Measurements from ENCODE around the gene PLCD3.

Gene PLCD3

GRCh38 chr17:45119964-45120363 is 12.4 kb downstream of the PLCD3 start:
- no peak for DNase-seq (ENCODE audit: low read depth in 2 of 2, low spot score in 1 of 2)

GRCh38 chr17:45118691-45119090 is 13.6 kb downstream of the PLCD3 start:
- DNase-seq (ENCODE audit: low read depth in 2 of 2, low spot score in 1 of 2), result no peak

GRCh38 chr17:45117848-45118646 is 14.3 kb downstream of the PLCD3 start:
- DNase-seq (ENCODE audit: low read depth in 2 of 2, low spot score in 1 of 2), result no peak

- no peak for DNase-seq (ENCODE audit: low read depth in 2 of 2, low spot score in 1 of 2)
These were observed 15.0 kb downstream of the PLCD3 start for GRCh38 chr17:45117334-45117733.

GRCh38 chr17:45116434-45117016 is 15.8 kb downstream of the PLCD3 start:
- no peak for DNase-seq (ENCODE audit: low read depth in 2 of 2, low spot score in 1 of 2)

GRCh38 chr17:45115871-45116270 is 16.4 kb downstream of the PLCD3 start:
- DNase-seq (ENCODE audit: low read depth in 2 of 2, low spot score in 1 of 2), result no peak

- no peak for DNase-seq (ENCODE audit: low read depth in 2 of 2, low spot score in 1 of 2)
These were observed 17.2 kb downstream of the PLCD3 start for GRCh38 chr17:45115015-45115625.

GRCh38 chr17:45114117-45114932 is 18.0 kb downstream of the PLCD3 start:
- DNase-seq (ENCODE audit: low read depth in 2 of 2, low spot score in 1 of 2), result no peak

- no peak for DNase-seq (ENCODE audit: low read depth in 2 of 2, low spot score in 1 of 2)
These were observed 18.9 kb downstream of the PLCD3 start for GRCh38 chr17:45113424-45113754.

GRCh38 chr17:45112559-45113423 is 19.5 kb downstream of the PLCD3 start:
- DNase-seq (ENCODE audit: low read depth in 2 of 2, low spot score in 1 of 2), result no peak

GRCh38 chr17:45111850-45112249 is 20.5 kb downstream of the PLCD3 start:
- DNase-seq (ENCODE audit: low read depth in 2 of 2, low spot score in 1 of 2), result no peak

- DNase-seq (ENCODE audit: low read depth in 2 of 2, low spot score in 1 of 2), result no peak
These were observed 21.4 kb downstream of the PLCD3 start for GRCh38 chr17:45110676-45111611.

GRCh38 chr17:45108595-45109521 is 23.5 kb downstream of the PLCD3 start:
- DNase-seq (ENCODE audit: low read depth in 2 of 2, low spot score in 1 of 2), result no peak

- DNase-seq (ENCODE audit: low read depth in 2 of 2, low spot score in 1 of 2), result no peak
These were observed 24.3 kb downstream of the PLCD3 start for GRCh38 chr17:45108051-45108450.

GRCh38 chr17:45107293-45108010 is 24.9 kb downstream of the PLCD3 start:
- DNase-seq (ENCODE audit: low read depth in 2 of 2, low spot score in 1 of 2), result no peak

GRCh38 chr17:45106582-45106981 is 25.7 kb downstream of the PLCD3 start:
- no peak for DNase-seq (ENCODE audit: low read depth in 2 of 2, low spot score in 1 of 2)

- no peak for DNase-seq (ENCODE audit: low read depth in 2 of 2, low spot score in 1 of 2)
These were observed 26.2 kb downstream of the PLCD3 start for GRCh38 chr17:45106096-45106495.

Measured in stimulated activated CD8-positive, alpha-beta memory T cell treated with anti-CD3 and anti-CD28 coated beads, Interleukin-4, amount 100 ng/mL, for 1 hour (primary cell).